HG02938 (cell line): ENCODE results near the gene ITFG1.
"Not testable (repeated sequence)": the region's sequence is repeated elsewhere in the genome, so short reads cannot be mapped to it uniquely, and the experiment has no call there.

Source experiments
- ATAC-seq: cut with Tn5 transposase; IDR thresholded peaks from one replicate; pipeline ENCODE4 v1.9.1; 2021; ENCODE audit warnings: mild to moderate bottlenecking, moderate library complexity; ENCODE audit not compliant: unreplicated experiment

ITFG1 gene

DNA sequence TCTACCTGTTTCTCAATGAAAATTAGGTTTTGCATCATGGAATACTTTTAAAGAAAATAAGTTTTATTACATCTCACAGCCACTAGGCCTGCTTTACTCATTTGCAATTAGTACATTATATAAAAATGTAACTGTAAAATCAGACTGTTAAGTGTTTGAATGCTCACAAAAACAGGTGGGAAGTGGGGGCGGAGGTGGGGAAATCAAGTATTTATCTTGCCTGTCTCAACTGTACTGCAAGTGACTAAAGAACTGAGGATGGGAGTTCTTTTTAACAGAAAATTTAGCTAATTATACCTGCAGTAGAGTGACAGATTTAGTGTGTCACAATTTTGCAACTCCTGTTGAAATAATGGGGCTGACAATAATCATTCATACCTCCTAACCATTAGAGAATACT is 34.1 kb downstream of the ITFG1 start:
- no peak for ATAC-seq

DNA sequence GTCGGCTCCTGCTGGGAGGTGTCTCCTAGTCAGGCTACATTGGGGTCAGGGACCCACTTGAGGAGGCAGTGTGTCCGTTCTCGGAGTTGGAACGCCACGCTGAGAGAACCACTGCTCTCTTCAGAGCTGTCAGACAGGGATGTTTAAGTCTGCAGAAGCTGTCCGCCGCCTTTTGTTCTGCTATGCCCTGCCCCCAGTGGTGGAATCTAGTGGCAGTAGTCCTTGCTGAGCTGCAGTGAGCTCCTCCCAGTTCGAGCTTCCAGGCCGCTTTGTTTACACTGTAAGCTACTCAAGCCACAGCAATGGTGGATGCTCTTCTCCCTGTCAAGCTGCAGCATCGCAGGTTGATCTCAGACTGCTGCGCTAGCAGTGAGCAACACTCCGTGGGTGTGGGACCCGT is 36.0 kb downstream of the ITFG1 start:
- ATAC-seq, result no peak

DNA sequence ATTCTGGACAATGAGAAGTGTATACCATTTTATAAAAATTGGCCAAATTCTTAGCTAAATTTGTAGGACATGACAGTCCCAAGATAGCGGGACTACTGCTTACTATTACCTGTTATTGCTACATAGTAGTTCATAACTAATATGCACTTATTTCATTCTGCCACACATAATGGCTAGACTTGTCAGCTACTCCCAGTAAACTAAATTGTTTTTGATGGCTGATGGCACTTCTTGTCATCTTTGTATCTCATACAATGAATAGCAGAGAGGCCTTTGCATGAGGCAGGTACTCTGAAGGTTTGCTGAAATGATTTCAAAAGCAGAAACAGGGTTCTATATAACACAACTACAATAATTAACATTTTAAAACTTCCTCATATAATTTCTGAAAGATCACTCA is 44.0 kb downstream of the ITFG1 start:
- ATAC-seq, result no peak

DNA sequence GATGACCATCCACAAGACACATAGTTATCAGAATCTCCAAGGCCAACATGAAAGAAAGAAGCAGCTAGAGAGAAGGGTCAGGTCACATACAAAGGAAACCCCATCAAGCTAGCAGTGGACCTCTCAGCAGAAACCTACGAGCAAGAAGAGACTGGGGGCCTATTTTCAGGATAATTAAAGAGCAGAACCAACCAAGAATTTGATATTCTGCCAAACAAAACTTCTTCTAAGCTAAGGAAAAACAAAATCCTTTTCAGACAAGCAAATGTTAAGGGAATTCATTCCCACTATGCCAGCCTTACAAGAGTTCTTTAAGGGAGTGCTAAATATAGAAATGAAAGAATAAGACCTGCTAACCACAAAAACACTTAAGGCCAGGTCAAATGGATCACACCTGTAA is 47.8 kb downstream of the ITFG1 start:
- no peak for ATAC-seq

DNA sequence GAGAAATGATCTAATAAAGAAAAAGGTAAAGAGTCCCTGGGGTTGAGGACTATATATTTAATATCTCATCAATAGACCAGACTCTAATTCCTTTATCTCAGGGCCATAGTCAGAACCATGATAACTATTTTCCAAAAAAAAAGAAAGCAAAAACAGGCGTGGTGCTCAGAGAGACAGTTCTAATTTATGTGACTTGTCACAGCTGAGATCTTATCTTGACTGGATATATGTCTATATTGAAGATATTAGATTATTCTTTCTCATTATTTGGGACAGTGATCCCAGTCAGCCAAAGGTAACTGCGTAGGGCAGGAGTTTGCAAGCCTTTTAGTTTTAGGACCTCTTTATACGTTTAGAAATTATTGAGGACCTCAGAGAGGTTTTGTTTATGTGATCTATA is 52.4 kb downstream of the ITFG1 start:
- no peak for ATAC-seq

DNA sequence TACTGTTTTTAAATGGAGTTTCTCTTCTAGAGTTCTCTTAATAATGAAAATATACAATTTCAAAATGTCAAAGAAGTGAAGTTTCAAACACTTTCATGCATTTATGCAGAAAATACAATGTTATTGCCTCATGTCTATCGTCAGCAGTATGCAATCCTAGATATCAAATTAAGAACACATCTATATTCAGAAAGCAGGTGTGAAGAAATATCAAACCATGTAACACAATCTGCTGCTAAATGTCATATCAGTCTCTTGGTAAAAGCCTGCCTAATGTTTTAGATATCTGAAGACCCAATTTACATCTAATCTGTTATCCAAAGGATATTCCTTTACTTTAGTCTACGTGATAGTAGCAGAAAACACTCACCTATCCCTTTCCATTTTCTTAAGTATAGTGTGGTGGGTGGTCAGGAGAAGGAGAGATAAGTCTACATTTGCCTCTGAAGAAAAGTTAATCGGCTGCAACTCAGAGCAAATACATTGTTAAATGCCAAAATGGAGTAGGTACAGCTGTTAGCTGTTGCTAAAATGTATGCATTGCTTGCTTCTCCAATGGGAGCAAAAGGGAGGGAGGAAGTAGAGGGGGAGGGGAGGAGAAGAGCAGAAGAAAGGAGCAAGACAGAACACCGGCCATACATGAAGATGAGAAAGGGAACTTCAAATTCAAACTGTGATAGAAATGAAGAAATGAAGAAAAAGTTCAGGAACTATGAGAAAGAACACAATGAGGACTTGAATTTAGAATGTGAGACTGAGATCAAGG is 64.9 kb downstream of the ITFG1 start:
- ATAC-seq, result no peak

DNA sequence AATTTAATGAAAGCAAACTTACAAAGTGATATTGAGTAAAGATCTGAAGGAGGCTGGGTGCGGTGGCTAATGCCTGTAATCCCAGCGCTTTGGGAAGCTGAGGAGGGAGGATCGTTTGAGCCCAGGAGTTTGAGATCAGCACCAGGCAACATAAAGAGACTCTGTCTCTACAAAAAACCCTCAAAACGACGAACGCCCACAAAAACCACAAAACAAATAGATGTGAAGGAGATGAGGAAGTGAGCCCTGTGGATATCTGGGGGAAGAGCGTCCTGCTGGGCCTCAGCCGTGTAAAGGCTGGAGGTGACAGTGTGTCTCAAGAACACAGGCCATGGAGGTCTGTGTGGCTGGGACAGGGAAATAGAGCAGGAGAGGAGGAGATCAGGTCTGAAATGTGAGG is 68.8 kb downstream of the ITFG1 start:
- ATAC-seq, result peak; percentile 85

DNA sequence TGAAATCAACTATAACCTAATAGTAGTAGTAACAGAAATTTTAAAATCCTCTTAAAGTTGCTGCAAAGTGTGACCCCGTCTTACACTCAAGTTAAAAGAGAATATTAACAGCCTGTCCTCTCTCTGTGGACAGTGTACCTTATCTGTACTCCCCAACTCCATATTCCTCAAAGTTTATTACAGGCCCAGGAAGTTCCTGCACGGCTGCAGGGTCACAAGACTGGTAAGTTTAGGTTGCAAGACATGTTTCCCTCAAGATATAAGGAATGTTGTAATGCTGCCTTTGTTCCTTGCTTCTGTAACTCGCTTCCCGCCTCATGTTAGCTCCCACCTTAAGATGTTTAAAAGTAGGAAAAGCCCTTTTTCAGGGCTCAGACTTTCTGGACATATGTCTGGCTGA is 72.2 kb downstream of the ITFG1 start:
- ATAC-seq, result no peak

DNA sequence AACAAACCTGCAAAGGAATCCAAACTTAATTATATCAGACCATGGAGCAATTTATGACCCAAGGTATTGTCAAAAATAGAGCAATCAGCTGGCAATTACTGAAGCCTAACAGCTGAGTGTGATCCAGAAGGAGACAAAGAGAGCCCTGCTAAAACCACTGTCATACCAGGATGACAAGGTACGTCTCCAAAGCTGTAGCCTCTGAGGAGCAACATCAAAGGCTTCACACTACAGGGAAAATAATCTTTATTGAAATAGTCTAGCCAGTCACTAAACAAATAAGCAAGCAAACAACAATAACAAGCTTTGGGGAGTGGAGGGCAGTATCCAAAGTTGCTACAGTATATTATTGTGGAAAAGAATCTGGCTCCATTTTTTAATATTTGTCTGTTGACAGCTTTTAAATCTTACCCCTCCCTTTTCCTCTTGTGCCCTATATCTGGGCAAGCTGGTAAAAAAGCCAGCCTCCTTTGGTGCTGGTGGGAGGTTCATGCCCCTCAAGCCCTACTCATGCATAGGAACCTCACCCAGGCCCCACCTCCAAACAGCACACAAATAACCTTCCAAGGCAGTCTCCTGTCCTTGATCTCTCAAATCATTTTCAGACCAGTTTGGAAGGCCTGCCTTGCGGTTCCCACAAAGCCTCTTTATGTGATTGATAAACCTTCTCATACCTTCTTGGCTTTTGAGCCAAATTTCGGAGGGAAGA is 73.7 kb downstream of the ITFG1 start:
- ATAC-seq, result no peak

DNA sequence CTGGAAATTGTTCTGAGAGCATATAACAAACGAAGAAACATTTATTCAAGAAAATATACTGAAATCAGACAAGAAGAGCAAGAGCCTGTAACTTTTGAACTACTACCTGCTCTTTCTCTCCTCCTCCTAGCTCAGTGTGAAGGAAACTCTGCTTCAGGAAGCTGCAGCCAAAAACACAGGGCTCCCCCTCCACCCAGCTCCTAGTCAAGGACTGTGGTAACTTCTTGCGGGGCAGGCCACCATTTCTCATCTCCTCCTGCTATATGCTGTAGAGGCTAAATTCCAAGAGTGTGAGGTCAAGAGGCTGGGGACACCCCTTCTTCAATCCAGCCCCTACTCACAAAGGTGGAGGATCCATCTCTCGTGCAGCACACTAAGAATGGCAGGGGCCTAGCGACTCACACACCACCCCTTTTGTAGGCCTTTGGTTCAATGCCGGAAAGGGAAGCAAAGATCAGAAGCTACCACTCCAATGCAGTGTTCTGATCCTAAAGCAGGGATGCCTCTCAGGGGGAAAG is 74.6 kb downstream of the ITFG1 start:
- no peak for ATAC-seq

DNA sequence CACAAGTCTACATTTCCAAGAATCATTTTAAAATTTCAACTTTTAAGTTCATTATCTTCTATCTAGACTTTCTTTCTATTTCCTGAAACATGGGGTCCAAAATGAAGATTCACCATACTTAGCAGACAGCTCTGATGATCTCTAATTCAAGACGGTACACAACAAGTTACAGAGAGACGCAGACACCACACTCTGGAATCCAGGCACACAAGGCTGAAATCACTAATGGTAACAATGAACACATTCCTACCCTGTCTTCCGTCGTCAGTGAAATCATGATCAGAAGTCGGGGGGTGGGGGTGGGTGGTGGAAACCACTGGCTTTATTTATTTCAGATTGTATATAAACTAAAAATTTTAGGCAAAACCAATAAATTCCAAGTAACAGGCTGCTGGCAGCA is 78.5 kb downstream of the ITFG1 start:
- no peak for ATAC-seq

DNA sequence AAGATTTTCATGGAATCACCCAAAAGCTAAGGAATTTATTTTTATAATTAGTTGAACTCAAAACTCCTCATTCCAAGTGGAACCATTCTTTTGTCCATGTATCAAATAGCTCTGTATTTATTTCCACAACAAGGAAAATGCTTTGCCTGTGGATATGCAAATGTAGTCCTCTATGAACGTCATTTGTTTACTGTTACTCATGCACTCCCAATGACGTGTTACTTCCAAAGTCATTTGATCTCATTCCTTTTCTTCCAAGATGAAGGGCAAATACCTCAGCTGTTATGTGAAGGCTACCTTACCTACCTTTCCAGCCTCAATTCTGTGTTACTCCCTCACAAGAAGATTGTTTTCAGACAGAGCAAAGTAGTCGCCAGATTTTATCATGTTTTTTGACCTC is 83.7 kb downstream of the ITFG1 start:
- no peak for ATAC-seq

DNA sequence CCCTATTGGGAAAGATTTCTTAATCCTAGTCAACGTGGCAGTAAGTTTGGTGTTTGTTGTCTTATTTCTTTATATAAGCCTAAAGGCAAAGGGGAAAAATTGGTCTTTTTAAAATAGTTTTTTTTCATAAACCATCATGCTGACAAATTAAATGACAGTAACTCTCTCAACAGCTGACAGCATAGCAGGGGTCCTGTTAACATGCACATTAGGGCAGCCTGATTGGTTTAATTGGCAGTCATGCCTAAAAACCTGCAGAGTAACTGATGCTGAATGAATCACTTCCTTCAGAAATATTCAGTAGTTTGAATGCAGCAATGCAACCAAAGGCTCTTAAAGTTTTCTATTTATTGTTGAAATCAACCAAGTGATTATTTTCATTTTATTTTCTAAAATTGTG is 85.4 kb downstream of the ITFG1 start:
- ATAC-seq, result no peak

DNA sequence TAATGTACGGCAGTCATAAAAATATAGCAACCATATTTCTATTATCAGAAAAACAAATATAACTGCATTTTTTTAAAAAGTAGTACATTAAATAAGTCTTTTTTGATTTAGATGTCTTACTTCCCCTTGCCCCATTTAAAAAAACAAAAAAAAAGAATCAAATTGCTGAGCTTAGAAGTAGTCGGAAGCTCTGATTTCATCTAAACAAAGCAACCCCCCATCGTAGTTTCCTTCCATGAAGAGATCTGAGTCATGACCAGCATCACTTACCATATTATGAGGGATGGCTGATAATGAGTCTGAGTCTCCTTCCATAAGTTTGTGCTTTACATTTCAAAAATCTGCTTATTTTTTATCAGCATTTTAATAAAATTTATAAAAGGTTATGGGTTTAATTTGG is 86.2 kb downstream of the ITFG1 start:
- no peak for ATAC-seq

DNA sequence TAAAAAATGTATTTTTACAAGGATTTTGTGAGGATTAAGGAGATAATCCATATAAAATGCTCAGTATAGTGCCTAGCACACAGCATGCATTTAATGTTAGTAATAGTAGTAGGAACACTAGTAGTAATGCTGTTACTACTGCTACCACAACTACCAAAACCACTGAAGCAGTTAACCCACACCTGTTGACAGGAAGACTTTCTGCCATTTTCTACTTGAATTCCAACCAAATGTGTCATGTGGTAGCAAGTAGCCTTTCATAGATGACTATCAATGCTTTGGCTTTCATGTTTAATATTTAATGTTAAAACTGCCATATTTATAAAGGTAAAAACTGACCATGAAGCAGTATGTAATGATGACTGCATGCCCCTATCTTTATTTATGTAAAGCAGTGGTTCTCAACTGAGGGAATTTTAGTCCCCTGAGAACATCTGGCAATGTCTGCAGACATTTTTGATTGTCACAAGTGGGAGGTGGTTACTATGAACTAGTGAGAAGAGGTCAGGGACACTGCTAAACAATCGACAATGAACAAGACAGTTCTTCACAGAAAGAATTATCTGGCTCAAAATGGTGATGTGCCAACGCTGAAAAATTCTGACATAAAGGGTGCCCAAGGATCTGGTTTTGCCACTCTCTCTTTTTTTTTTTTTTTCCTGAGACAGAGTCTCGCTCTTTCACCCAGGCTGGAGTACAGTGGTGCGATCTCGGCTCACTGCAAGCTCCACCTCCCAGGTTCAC is 89.4 kb downstream of the ITFG1 start:
- no peak for ATAC-seq

DNA sequence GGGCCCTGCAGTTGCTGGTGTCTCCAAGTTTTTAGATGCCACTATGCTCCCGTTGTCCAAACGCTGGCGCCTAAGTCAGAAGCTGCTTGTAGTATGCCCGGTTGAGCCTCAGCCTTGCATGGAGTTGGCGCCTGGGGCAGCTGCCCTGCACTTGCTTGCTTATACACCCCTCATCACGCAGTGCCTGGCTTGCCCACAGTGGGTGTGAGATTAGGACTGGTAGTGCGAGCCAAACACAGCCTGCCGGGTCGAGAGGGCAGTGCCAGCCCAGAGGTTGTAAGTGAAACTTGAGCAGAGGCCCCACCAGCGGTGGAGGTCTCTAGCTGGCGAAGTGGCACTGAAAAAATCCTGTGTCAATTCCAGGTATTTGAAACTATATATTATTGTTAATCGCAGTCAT is 90.3 kb downstream of the ITFG1 start:
- ATAC-seq, result no peak

DNA sequence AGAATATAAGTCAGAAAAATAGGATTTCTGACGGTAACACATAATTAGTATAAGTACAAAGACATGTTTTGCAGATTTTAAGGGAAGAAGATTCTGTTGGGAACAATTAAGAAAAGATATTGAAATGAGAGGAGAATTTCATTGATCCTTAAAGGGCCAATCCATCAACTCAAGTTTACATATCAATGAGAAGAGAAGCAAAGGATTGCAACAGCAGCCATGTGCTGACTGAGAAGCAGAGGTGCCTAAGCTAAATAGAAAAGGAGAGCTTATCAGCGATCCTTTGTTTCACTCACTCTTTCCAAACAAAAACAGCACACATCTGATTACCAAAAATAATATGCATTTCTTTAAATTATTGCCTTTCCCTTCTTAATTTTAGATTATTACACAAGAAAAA is 94.6 kb downstream of the ITFG1 start:
- ATAC-seq, result no peak

DNA sequence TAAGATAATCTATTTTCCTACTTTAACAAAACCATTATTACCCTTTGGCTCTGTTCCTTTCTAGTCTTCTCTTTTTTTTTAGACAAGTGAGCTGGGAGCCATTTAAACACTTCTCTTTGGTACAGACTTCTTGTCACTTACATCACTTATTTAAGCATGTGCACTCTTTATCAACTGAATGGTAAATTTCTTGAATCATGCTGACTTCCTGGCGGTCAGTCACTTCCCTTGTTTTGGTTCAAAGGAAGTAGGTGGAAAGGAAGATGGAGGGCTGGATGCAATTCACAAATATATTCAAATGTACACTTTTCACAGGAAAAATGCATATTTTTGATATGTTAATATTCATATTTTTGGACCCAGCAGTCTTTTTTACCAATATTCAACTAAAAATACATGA is 97.1 kb downstream of the ITFG1 start:
- ATAC-seq, result no peak

DNA sequence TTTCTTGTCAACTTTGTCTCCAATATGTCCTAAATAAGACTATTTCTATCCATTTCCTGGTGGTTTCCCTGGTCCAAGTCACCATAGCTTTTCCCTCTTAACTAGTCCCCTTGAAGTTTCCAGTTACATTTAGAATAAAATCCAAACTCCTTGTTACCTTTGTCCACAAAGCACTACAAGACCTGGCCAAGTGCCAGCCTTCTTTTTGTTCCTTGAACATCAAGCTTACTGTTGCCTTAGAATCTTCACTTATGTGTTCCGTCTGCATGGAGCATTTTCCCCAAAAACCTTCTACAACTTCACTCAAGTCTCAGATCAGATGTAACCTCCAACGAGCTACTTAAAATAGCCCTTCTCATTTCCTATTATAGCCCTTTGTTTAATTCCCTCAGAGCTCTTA is 101.4 kb downstream of the ITFG1 start:
- ATAC-seq, result no peak

DNA sequence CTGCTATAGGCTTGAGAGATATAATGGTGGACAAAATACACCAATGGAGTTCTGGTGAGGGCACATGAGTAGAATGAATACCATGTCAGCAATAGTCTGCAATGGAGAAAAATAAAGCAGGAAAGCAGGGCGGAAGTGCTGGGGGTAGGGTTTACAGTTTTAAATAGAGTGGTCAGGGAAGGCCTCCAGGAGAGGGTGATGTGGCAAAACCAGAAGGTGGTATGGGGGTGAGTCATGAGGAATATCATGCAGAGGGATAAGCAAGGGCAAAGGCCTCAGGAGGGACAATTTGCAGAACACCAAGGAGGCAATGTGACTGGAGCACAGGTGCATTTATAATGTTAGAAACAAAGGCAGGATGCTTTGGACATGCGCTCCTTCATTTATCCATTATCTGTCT is 102.0 kb downstream of the ITFG1 start:
- ATAC-seq, result no peak

DNA sequence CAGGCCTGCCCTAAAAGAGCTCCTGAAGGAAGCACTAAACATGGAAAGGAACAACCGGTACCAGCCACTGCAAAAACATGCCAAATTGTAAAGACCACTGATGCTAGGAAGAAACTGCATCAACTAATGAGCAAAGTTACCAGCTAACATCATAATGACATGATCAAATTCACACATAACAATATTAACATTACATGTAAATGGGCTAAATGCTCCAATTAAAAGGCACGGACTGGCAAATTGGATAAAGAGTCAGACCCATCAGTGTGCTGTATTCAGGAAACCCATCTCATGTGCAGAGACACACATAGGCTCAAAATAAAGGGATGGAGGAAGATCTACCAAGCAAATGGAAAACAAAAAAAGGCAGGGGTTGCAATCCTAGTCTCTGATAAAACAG is 111.8 kb downstream of the ITFG1 start:
- ATAC-seq, result not testable (repeated sequence)
